Activated CD8-positive, alpha-beta memory T cell treated with anti-CD3 and anti-CD28 coated beads for 1 hour (primary cell): Measurements from ENCODE around the gene CEP63.

ENCODE experiments used
- DNase-seq, 2 donors: peaks; one replicate each; pipeline ENCODE4 v3.0.0-alpha.2; 2020; ENCODE audit warnings: low read depth in 1 of 2; ENCODE audit errors: extremely low read depth in 1 of 2

The CEP63 gene

DNA sequence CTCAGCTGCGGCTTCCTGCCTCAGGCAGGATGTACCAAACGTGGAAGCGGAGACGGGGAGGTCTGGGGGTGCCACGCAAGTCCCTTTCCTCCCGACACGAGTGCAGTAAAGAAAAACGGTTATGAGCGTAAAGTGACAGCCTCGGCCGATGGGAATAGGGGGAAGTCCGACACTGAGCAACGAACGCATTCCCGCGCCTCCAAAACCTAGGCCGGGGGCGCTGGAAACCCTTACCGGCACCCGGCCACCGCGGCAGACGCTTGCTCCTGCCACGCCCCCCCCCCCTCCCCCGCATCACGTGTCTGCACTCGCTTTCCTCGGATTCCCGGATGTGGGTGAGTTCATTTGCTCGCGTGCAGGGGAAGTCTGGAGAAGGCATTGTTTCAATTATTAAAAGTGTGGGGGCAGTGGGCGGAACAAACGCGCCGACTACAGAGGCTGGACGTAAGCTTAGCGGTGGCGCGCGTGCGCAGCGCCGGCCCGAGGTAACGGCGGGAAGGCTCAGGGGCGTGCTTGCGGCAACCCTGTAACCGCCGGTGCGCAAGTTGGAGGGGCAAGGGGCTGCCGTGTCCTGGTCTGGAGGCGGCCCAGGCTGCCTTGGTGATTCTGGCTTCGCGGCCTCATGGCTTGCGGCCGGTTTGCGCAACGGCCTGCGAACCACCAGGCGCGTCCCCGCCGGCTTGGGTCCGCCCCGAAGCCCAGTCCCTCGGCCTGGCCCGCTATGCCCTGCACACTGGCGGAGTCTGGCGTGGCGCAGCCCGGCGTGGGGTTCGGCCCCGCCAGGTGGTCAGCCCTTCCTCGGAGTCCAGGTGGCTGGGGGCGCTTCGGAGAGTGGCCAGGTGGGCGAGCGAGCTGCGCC, at the start of gene CEP63, which contains the start of gene ANAPC13:
CEP63 (plus strand) TSS at position 340 of the 859 bp plus-strand sequence. CDS start 9,264 bp downstream, outside the sequence.
ANAPC13 (minus strand) TSS at position 268 of the 859 bp plus-strand sequence. CDS start 3,081 bp downstream, outside the sequence.
- DNase-seq = peak; percentile 80 to 86

GRCh38 chr3:134437211-134437752, 48.6 kb upstream of the CEP63 start:
- DNase-seq = no peak

GRCh38 chr3:134441321-134441720, 44.5 kb upstream of the CEP63 start:
- no peak for DNase-seq

GRCh38 chr3:134441821-134442220, 44.0 kb upstream of the CEP63 start:
- no peak for DNase-seq

GRCh38 chr3:134445095-134445494, 40.8 kb upstream of the CEP63 start:
- DNase-seq = no peak

GRCh38 chr3:134445636-134446035, 40.2 kb upstream of the CEP63 start:
- DNase-seq = no peak

DNA sequence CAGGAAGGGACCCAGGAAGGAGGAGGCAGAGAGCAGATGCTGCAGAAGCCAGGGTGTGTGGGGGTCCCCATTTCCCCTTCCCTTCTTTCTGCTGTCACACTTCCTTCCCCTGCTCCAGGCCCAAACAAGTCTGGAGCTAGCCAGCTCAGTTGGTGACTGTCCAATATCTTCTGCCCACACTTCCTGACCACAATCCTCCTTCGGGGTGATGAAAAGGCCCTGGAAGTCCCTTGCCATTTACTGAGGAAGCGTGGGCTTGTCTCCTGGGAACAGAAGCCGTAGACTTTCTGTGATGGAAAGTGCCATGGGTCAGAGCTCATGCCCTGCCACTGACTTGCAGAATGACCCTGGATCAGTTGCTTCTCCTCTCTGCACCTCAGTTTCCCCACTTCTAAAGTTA, 39.1 kb upstream of the CEP63 start:
- DNase-seq = no peak

DNA sequence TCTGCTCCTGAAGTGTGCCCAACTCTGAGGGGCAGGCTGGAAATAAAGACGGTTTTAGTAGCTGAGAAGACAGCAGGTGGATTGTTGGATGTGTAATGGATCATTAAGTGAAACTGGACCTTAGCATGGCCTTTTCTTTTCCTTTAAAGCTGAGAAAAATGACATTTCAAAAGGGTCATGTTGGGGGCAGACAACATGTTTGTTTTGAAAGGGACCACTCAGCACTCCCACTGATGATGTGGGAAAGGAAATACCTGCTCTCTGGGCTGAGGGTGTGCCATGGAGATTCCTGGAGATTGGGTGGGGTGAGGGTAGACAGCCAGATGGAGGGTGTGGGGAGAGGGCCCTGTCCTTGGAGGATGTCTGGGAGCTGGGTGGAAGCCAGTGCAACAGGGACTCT, 38.5 kb upstream of the CEP63 start:
- no peak for DNase-seq

- no peak for DNase-seq
Measured at GRCh38 chr3:134448664-134449063, 37.2 kb upstream of the CEP63 start.

GRCh38 chr3:134449277-134449676, 36.6 kb upstream of the CEP63 start:
- no peak for DNase-seq

DNA sequence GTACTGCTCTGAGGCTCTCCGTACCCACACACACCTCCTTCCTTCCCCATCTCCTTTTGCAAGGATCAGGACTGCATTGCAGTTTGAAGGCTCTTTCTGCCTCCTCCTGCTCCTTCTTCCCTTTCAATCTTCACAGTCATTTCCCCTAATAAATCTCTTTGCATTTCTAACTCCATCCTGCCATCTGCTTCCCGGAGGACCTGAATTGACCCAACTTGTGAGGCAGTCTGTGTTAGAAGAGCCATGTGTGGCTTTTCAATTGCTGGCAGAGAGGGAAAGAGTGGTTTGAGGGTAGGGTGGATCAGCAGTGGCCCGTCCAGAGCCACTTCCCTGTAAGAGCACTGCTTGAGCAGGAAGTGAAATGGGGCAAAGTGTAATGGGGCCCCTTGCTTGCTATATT, 35.9 kb upstream of the CEP63 start:
- DNase-seq = no peak

GRCh38 chr3:134453631-134454030, 32.2 kb upstream of the CEP63 start:
- DNase-seq = no peak

GRCh38 chr3:134457376-134458074, 28.3 kb upstream of the CEP63 start:
- no peak for DNase-seq

DNA sequence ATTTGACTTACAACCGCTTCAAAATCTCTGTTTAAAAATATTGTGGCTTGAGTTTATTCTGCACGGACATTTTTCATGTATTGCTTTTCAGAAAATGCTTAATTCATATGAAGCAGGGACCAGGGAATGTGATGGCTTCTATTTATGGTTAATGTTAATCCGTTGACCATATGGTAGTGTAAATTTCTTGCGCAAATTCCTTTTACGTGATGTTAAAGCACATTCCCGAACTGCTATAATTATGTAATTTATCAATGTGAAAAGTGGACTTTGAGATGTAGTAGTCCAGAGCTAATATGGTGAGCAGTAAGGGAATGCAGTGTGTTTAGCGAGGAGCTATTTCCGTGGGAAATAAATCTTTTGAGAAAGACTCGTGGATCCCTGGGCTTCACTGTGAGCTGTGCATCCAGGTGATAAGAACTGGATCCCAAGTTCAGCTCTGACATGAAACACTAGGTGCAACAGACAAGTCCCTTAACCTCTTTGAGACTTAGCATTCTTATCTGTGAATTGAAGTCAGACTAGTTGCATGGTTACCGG, 27.4 kb upstream of the CEP63 start:
- no peak for DNase-seq

DNA sequence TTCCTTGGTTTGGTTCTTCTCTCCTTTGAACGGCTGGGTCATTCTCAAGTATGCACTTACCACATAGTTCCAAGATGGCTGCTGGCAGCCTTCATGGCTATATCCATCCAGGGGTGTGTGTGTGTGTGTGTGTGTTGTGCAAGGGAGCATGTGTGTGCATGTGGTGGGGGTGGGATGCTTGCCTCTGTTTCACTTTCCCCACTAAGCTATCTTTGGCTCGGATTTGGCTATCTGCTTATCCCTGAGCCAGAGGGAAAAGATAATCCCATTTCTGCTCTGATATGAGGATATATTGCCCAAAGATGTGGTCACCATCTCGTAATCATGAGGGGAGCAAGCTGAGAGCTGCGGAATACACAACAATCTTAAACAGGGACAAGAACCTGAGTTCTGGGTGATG, 26.3 kb upstream of the CEP63 start:
- DNase-seq = no peak

DNA sequence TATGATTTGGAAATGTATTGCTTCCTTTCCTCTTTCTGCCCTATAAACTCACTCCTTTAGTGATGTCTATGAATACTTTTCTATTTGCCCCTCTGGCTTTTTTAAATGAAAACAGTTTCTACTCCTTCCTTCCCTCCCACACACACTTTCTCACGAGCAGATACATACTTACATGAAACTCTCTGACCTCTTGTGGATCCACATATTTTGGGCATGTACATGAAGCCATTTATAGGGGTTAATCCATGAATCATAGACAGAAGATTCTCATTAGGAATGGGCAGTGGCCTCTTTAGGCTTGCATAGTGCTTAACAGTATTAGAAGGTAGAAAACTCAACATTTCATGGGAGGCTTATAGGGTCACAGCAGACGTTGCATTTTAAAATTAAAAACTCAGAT, 24.9 kb upstream of the CEP63 start:
- no peak for DNase-seq

GRCh38 chr3:134462331-134462941, 23.4 kb upstream of the CEP63 start:
- DNase-seq = no peak

DNA sequence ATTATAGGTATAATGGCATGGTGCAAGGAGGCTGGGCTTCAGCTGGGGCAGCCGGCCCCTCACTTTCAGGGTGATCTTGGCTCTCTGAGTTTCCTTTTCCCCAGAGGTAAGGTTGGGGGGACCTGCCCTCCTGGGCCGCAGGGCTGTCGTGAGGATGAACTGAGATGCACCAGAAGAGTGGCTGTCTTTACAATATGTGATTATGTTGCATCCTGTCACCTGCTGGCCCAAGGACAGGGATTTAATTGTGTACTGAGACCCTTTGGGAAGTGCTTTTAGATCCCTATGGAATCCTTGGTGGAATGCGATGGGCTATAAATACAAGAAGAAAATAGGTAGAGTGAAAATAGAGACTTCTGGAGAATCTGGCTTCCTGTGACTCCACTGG, 22.2 kb upstream of the CEP63 start:
- no peak for DNase-seq

DNA sequence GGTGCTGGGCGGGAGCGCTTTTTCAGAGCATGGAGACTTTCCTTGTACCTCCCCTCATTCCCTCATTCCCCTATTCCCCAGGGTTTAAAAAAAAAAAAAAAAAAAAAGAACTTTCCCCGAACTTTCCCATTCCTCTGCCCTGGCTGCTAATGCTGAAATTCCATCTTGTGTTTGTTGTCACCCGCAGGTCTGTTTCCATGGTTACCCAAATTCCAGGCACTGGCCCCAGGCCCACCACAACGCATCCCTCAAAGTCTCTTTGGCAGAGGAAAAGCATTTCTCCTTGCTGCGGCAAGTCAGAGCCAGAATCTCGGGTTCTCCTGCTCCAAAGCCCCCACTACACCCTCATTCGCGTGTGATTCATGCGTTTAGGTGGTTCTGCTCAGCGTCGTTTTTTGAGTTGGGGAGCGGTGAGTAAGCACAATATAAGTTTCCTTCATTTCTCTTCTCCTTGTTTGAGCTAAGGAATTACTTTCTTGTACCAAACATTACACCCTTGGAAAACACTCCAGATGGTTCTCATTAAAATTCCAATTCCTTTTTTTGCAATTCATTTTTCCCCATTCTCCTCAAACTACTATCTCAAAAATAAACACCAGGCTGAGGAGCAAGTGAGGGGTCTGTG, 21.7 kb upstream of the CEP63 start:
- DNase-seq = no peak

DNA sequence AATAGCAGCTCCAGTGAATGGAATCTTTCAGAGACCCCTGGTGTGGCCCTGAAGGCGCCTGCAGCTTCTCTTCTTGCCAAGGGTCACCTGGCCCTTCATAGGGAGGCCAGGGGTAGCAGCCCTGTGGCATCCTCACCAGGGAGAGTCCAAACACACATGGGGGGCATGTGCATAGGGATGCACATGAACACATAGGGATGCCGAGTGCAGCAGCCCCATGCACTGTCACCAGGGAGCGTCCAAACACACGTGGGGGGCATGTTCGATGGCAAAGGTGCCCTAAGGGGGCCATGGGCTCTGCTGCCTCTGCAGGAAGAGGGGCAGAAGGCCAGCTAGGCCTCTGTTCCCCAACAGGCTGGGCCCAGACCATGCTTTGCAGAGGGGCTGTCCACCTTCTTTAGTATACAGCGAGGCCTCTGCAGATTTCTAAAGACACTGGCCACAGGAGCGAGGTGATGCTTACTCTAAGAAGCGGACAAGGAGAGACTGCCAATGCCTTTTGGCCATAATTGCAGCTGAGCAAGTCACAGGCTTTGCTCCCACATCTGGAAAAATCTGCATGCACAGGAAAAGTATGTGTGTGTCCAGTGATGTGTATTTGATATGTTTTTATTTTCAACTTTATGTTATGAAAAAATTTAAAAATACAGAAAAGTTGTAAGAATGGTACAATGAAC, 21.0 kb upstream of the CEP63 start:
- DNase-seq = no peak
